IPS-NIHi7 (cell line): ENCODE data around the gene IKZF2.

Experiments used
- DNase-seq: peaks from one replicate; pipeline ENCODE4 v3.0.0; 2012; ENCODE audit warnings: mixed read lengths; ENCODE audit errors: extremely low spot score

Gene IKZF2

DNA sequence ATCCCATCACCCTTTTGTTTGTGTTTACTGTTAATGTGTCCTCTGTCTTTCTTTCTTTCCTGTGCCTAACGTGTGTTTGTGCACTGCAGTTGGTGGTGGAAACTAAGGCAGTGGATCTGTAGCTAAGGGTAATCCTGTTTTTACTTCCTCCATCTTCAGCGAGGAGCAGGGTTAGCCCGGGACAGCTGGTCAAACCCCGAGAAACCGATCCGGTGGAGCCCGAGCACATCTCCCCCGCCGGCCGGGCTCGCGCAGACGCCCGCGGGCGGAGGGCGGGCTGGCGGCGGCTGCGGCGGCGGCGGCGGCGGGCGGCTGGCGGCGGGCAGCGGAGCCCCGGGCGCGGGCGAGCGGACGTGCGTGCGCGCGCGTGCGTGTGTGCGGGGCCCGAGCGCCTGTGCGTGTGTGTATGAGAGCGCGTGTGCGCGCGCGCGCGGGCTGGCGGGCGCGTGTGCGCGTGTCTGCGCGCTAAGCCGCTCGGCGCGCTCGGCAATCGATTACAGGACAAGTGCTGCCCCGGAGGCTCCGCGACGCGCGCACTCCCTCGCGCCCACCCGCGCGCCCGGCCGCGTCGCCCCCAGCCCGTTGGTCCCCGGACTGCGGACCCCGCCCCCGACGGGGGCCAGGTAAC lies at the start of gene IKZF2:
IKZF2 (minus strand) TSS at position 176 of the 628 bp plus-strand sequence. CDS start 2,983 bp downstream, outside the sequence.
- DNase-seq = peak; percentile 82

DNA sequence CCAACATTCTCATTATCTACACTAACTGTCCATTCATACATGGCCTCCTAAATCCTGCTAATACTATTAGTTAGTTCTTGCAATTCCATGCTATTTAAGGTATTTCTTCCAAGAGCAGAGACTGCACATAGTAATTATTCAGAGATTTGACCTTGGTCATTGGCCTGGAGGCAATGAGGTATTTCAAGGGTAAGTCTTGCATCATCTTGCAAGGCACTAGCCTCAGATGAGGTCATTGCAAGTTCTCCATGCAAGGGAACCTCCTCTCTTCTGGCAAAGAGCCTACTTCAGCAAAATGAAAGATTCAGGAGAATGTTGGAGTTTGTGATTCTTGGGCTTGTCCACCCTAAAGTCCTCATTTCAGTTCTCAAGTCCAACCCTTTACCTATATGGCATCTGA lies 48.5 kb upstream of the IKZF2 start:
- no peak for DNase-seq

DNA sequence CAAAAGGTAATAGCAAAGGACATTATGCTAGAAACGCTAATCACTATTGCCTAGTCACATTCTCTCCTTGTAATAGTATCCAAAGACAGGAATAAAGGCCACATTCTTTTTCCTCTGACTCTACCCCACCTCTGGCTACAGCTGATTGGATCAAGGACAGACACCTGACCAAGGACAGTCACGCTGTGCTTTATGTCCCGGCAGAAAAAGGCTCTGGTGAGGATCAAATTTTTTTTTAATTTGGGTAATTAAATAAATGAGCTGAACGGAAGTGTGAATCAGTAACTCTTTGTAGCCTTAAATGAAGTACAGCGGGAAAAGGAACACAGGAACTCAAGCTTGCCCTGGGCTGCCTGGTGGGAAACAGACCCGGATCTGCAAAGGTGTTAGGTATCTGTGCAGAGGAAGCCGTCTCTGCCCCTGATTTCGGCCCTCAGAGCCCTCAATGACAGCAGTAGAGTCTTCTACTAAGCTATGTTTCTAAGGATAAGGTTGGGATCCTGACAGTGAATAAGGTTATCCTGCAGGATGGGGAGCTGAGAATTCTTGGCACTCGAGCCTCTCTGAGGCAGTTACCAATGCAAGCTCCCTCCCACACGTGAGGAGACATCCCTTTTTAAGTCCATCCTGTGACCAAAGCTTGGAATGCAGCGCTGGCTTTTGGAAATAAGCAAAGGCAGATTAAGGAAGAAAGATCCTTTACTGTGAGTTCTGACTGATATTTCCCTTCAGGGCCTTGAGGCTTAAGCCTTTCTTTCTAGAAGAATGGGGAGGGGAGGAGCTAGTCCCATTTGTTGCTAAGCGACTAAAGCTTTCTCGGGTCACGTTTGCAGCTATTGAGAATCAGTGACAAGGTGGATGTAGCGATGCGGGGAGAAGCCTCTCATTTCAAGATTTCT lies 37.8 kb upstream of the IKZF2 start:
- peak; percentile 66 for DNase-seq

DNA sequence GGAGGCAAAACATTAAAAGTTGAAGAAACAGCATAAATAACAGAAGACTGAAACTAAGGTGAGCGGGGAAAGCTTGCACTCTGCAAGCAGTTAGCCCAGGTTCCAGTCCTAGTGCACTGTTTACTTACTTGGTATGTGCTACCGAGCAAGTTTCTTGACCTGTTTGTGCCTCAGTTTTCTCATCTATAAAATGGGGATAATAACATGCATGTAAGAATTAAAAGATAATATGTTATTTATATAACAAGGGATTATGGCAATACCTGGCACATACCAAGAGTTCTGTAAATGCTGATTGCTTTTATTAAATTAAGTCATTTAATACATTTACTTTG lies 37.1 kb upstream of the IKZF2 start:
- no peak for DNase-seq

DNA sequence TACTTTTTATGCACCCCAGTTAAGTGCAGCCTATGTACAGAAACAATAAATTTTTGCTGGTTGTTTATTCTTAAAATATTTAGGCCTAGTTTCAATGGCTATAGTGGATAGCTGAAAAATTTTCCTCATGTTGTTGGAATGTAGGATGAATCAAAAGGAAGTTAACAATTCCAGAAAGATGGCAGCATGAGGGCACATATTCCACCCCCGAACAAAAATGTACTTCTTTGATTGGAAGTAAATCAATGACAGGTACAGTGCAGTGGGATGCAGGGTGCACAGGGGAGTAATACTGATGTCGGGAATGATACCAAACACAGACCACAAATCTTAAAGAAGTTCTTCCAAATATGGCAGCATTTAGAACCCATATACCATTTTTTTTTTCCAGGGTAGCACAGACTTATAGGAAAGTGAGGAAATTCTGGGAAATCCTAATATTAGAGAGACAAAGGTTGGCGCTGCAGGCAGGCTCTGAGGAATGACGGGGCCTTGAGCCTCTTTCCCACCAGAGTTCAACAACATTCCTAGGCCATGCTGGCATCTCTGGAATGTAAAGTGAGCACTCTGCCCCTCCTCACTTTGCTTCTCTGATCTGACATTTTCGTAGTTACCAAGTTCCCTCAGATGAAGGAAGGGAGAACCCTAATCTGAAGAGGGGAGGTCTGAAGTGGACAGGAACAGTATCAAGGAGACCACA lies 36.6 kb upstream of the IKZF2 start:
- DNase-seq = peak; percentile 80

DNA sequence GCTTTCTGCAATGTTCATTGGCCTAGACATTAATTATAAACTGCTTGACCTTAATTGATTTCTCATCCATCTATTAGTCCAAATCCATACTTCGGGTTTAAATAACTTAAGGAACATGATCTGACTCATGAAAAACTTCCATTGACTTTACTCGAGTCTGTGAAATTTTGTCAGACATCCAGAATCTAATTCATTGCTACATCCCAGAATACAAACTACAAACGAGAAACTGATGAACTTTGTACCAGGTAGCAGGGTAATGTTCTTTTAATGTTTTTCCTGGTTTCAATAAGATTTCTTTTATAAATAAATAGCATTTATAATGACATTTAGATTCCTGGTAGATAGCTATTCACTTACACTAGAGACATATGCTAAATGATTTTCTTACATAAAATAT lies 36.0 kb upstream of the IKZF2 start:
- no peak for DNase-seq

DNA sequence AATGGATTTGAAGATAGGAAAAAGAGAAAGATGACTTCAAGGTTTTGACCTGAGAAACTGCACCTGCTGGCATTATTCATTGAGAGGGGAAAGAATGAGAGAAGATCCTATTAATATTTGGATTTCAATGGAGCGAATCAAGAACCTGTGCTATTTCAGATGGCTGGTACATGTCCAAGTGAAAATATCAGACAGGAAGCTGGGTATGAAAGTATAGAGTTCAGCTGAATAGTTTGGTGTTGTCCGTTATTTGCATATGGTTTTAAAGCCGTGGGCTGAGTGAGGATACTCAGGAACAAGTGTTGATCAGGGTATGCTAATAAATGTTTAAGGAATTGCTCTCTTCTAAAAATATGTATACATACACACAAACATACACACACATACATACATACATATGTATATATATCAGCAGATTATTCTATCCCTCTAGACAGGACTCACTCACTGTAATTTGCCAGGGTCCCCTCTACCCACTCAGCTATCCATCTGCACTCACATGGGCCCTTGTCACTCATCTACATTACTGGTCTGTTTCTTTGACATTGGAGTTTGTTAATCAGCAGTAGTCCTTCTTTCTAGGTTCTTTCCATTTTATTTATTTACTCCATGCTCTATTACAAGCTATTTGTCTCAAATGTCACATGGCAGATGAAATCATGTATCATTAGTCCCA lies 33.9 kb upstream of the IKZF2 start:
- DNase-seq = no peak

DNA sequence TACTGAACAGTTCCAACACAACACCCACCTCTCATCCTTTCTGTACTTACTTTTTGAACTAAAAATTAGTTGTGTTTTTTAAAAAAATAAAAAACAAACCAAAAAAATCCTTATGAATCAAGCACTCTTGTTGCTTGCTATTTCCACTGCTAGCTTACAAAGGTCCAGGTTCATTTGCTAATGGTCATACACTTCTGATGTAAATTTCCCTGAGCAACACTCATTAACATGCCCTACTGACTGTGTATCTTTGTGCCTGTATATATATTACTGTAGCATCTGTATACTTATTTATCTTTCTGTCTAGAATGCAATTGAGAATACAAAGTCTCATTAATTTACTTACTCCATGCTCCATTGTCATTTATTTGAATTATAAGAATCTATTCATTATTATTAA lies 30.3 kb upstream of the IKZF2 start:
- no peak for DNase-seq

DNA sequence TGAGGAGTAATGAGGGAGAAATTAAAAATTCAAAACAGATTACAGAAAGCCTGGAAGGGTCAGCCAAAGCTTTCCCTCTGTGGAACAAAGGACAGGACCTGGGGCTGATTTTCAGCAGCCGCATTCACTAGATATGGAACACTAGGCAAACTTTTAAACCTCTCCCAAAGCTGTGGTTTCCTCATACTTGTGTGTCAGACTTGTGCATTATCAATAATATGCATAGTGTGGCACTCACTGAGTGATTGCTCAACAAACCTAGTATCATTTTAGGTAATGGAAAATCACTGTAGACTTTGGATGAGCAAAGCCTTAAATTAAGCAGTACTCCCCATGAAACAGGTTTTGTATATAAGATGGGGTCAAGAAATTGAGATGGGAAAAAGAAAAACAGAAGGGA lies 26.3 kb upstream of the IKZF2 start:
- no peak for DNase-seq

DNA sequence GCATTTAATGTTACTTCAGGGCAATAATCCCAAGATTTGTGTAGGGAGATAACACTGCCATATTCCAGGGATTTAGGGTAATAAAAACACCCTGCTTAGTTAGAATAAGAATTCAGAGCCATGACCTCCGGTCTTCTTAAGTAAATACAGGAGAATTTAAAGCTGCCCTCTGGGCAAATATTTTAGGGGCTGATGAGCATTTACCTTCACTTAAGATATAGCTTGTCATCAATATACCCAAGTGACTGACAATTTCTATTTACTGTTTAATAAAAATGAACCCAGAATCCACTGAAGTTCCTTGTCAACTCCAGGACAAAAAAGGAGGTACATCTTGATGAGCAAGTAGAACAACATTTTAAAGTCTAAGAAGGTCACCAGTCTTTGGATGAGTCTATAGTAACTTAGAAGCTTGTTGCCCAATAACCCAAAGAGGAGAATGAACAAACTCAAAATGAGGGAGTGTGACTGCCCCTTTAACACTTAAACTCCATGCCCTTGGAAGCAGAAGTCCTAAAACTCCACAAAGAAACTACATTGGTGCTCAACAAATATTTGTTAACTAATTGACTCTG lies 24.3 kb upstream of the IKZF2 start:
- DNase-seq = no peak

DNA sequence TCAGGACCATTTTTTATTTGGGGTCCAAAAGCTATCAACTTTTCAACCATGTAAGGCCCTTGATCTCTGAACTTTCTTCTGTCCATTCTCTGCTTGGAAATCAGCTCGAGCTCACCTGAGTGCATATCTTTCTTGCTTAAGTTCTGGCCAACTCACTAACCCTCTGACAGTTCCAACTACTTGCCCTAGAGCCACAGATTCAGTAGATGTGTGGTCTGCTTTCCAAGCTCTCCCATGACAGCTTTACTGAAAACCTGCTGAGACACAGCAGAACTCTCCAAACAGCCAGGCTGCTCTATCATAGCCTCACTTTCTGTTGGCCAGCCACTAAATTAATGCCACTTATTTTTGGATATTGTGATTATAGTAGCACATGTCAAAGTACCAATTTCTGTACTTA lies 21.2 kb upstream of the IKZF2 start:
- DNase-seq = no peak

DNA sequence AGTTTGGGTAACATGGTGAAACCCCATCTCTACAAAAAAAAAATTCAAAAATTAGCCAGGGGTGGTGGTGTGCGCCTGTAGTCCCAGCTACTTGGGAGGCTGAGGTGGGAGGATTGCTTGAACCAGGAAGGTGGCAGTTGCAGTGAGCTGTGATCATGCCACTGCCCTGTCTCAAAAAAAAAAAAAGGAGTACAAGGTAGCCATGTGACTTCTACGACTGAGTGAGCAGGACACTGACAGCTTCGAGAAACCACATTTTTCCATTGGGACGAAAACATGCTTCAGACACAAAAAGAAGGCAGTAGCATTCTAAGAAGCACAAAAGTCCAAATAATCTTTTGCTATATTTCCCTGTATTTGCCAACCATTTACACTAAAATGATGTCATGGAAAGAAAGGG lies 19.7 kb upstream of the IKZF2 start:
- DNase-seq = no peak

DNA sequence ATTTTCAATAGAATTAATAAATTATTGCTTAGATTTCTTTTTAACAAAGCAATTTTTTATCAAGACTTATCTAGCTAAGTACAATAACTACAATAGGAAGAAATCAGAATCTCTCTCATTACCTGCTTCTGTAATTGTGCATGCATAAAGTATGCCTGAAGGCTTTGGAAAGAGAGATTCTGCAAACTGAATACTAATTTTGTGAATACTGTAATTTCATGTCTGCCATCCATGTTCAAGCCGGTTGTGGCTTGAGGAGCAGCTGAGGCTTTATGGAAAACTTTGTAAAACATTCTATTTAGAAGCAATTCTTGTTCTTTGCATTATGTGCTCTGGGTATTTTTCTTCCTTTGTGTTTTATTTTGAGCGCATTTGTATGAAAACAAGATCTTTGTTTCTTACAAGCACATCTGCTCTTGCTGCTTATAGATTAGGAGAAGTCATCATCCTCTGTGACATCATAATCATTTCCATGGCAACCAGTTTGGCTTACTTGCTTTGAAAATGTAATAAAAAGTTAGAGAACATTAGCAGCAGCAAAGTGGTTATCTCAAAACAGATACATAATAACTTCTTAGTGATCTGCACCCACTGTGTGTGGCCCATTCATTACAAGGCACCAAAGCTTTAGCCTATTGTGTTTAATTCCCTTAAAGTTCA lies 16.0 kb upstream of the IKZF2 start:
- DNase-seq = no peak

DNA sequence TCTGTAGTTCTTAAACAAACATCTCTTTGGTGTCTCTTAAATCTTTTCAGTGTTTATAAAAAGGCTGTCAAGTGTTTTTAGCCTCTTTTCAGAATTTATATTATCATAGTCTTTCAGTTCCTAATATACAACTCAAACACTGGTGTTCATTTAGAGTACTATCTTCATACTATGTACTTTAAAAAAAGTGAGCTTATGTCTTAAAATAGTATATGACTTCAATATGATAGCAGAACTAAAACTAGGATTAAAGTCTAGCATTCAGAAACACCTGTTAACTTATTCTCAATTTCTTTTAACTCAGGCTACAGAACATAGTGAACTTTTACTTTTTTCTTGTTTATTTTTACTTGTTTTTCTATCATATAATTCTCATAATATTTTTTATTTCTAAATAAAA lies 14.7 kb upstream of the IKZF2 start:
- DNase-seq = no peak

DNA sequence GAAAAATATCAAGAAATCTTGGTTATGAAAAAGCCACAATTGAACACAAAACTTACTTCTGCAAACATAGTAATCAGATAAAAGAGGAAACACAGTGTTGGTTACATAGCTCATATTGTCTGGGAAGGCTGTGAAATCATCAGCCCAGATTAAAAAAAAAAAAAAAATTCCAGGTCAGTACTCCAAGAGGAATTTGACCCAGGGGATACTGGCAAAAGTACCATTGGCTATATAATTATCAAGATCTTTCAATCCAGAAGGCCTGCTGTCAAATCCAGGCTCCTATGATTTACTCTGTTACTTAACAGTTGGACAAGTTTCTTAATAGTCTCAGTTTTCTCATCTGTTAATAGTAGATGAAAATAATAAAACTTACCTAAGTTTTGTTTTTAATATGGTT lies 12.9 kb upstream of the IKZF2 start:
- DNase-seq = no peak

DNA sequence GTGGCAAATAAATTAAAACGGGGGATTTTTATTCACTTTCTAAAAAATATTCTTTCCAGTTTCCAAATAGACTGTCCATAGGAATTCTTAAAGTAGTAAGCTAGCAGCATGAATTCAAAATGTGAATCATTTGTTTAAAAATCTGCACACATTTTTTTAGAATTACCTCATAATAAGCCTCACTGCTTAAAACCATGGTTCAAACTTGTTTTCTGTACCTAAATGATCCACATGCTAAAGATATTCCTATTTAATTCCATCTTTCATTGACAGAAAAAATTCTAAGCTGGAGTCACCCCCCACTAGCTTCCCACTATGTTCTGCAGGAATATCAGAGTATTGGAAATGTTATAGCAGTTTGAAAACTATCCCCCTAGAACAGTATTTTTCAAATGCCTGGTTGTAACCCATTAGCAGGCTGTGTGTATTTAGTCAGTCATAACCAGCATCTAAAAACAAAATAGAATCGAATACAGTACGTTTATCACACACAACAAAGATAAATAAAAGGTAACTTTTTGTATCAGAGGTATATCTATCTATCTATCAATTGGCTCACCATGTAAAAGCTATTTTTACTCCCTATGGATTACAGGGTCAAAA lies 11.2 kb upstream of the IKZF2 start:
- DNase-seq = no peak

DNA sequence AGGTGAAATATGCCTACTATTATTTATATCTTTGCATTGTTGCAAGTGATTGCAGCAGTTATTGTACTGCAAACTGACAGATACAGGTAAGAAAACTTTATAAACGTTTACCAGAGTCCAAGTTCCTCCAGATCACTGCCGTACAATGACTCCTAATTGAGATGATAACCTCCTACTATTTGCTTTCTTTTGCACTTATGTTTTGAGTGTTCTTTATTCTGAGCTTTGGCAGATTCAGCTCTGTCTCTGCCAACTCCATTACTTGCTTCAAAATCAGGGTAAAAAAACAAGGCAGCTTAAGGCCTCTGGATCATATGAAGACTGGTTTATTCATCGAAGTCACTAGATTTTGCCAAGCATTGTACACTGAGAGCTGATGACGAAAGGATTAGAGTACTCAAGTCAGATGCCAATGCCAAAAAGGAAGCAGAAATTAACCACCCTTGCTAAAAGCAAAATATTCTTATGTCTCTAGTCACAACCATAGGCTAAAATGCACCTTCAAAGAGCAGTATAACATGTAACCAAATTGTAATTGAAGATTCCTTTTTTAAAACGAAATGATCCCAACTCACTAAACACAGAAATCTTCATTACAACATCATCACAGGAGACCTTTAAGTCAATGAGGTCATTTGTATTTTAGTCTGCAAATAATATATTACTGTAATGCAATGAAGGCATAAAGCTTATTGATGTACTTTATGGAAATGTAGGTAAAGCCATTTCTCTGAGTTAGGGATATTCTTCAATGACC lies 10.5 kb upstream of the IKZF2 start:
- DNase-seq = no peak

DNA sequence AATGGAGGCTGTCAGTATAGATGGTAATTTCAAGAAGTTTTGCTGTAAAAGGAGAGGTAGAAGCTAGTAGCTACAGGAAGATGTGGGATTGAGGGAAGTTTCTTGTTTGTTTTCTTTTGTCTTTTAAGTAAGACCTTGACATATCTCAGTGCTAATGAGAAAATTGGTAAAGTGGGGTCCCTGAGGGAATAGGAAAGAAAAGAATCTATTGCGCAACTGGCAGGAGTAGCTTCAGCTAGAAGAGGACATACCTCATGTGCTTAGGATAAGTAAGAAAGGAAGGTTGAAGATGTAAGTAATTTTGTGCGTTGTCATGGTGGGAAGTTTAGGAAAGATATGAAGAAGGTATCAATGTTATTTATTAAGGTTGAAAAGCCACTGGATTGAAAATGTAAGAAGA lies 8.4 kb upstream of the IKZF2 start:
- no peak for DNase-seq

DNA sequence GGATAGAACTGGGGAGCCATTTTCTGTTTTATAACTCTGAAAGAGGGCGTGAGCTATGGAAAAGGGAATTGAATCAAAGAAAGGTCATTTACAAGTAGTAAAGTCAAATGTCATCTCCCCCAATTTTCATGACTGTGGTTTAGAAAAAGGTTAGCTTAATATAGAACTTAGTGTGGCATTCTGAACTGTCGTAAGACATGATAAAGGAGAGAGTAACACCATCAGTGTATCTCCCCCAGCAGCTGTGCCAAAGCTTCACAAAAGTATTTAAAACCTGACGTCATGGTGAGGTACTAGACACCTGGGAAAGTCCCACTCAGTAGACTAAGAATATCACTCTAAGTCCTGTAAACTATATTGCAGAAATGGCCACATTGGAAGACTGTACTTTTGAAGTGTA lies 5.8 kb upstream of the IKZF2 start:
- DNase-seq = no peak

DNA sequence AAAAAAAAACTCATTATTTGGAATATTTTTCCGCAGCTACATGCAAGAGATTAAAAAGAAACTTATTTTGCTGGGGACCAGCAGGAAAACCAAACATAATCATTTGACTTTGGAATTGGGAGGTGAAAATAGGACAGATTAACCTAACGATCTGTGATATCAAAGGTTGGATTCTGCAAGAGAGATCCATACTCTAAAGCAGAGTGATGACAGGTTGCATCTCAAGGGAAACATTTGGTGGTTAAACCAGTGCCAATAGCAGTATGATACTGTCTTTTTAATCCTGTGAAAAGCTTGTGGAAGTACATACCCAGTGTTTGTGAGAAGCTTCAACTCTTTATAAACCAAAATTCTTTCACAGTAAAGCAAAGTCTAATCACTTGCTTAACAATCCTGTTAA lies 5.3 kb upstream of the IKZF2 start:
- no peak for DNase-seq
